GM06990 (cell line): ENCODE data around the gene ASPSCR1.

Experiments used
- DNase-seq: peaks from one replicate; pipeline ENCODE4 v3.0.0-alpha.2; 2011; ENCODE audit not compliant: insufficient read length; ENCODE audit errors: extremely low read depth
- H3K27me3 ChIP-seq: replicated peaks from 2 replicates; pipeline ENCODE4 v1.6.0; 2011; ENCODE audit warnings: low read length; ENCODE audit not compliant: control insufficient read depth, insufficient read depth
- H3K36me3 ChIP-seq: 2 replicates; pipeline ENCODE4 v1.5.1; 2011; ENCODE audit warnings: low read length; ENCODE audit not compliant: control insufficient read depth, insufficient read depth
- H3K4me3 ChIP-seq: replicated peaks from 2 replicates; pipeline ENCODE4 v1.5.1; 2011; ENCODE audit warnings: low read depth, mild to moderate bottlenecking, control low read depth, low read length
- TF ChIP-seq, protein P1 (sequence below): IDR thresholded peaks from 2 replicates; pipeline ENCODE4 v1.5.1; 2011; ENCODE audit warnings: low read length, control low read depth, mild to moderate bottlenecking, inconsistent platforms; ENCODE audit not compliant: insufficient read depth, poor library complexity, severe bottlenecking

The ASPSCR1 gene

DNA sequence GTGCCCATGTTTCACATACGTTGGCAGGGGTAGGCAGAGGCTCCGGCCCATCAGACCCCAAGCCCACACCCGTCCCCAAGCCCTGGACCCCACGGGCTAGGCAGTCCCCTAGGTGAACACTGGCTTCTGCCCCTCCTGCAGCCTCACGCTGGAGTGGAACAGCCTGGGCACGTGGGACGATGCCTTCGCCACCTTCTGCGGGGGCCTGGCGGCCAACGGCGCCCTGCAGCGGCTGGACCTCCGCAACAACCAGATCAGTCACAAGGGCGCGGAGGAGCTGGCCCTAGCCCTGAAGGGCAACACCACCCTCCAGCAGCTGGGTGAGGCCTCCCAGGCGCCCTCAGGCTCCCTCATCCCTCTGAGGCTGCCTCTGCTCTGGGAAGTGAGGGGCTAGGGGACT lies 47.4 kb downstream of the ASPSCR1 start:
- Histone ChIP-seq H3K36me3 (no peaks in the 10 kb centered on the region; the same call in none of the 2 replicates), H3K4me3 (no peak overlapping the region), H3K27me3 (no peaks in the 10 kb centered on the region)
- DNase-seq: no peak
- TF ChIP-seq, protein P1, sequence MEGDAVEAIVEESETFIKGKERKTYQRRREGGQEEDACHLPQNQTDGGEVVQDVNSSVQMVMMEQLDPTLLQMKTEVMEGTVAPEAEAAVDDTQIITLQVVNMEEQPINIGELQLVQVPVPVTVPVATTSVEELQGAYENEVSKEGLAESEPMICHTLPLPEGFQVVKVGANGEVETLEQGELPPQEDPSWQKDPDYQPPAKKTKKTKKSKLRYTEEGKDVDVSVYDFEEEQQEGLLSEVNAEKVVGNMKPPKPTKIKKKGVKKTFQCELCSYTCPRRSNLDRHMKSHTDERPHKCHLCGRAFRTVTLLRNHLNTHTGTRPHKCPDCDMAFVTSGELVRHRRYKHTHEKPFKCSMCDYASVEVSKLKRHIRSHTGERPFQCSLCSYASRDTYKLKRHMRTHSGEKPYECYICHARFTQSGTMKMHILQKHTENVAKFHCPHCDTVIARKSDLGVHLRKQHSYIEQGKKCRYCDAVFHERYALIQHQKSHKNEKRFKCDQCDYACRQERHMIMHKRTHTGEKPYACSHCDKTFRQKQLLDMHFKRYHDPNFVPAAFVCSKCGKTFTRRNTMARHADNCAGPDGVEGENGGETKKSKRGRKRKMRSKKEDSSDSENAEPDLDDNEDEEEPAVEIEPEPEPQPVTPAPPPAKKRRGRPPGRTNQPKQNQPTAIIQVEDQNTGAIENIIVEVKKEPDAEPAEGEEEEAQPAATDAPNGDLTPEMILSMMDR: no peak

DNA sequence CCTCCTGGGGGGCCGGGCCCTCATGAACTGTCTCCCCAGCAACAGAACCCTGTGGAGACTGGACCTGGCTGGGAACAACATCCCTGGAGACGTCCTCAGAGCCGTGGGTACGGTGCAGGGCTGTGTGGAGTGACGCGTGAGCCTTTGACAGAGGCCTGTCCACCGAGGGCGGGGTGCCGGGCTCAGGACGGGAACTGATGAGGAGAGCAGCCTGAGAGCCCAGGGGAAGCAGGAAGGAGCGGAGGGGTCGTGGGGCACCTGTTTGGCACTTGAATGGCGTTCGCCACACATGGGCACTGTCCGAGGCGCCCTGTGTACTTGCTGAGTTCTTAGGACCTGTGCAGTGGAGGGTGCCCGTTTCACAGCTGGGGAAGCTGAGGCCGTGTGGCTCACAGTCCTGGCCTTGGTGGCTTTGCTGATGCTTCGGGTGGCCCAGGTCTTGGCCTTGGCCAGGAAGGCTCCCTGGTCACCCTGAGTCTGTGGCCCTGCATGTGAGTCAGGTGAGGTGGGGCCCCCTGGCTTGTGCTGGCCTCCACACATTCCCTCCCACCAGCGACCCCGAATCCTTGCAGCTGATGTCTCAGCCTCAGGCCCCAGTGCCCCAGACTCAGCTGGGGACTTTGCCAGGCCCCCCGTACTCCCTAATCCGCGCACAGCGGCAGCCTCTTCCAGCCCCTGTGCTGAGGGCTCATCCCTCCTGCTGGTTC lies 48.1 kb downstream of the ASPSCR1 start:
- Histone ChIP-seq H3K4me3 (no peak overlapping the region), H3K27me3 (no peaks in the 10 kb centered on the region), H3K36me3 (no peaks in the 10 kb centered on the region; the same call in none of the 2 replicates)
- DNase-seq: no peak
- TF ChIP-seq, protein P1: no peak

DNA sequence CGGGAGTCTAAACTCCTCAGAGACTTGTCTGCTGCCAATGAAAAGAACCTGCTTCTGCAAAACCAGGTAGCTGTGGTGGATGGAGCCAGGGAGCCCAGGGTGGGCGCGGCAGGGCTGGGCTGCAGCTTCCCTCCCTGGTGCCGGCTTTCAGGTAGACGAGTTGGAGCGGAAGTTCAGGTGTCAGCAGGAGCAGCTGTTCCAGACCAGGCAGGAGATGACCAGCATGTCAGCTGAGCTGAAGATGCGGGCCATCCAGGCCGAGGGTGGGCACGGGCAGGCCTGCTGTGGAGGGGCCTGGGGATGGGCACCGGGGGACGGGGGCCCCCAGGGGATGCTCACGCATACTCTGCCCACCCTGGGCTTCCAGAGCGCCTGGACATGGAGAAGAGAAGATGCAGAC lies 50.8 kb downstream of the ASPSCR1 start:
- TF ChIP-seq, protein P1: no peak
- no peak for DNase-seq
- Histone ChIP-seq H3K36me3 (no peaks in the 10 kb centered on the region; the same call in none of the 2 replicates), H3K27me3 (no peaks in the 10 kb centered on the region), H3K4me3 (no peak overlapping the region)

DNA sequence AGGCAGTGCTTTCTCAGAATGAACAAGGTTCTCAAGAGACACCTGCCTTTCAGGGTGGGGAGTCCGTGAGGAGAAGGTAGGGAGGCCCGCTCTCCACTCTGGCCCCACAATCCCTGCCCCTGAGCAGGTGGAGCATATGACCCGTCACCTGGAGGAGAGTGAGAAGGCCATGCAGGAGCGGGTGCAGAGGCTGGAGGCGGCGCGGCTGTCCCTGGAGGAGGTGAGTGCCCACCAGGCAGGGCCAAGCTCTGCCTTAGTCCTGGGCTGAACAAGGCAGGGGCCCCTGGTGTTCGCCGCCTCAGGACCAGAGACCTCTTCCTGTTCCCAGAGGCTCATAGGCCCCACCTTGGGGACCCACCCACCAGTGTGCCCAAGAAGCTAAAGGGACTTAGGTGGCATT lies 51.5 kb downstream of the ASPSCR1 start:
- H3K36me3 ChIP-seq: no peaks in the 10 kb centered on the region; the same call in none of the 2 replicates
- H3K4me3 ChIP-seq: no peak overlapping the region
- TF ChIP-seq, protein P1: no peak
- H3K27me3 ChIP-seq: no peaks in the 10 kb centered on the region
- DNase-seq: no peak

DNA sequence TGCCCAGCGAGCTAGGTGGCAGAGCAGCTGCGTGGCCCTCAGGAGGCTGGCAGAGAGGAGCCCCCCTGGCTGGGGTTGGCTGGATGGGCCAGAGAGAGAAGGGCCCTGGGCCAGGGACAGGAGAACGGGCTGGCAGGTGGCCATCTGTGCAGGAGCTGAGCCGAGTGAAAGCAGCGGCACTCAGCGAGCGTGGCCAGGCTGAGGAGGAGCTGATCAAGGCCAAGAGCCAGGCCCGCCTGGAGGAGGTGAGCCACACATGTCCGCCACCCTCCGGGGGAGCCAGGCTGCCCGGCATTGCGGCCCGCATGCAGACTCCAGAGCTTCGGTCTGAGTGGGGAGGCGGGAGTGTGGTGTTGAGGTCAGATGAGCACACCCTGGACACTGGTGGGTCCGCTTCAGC lies 52.0 kb downstream of the ASPSCR1 start:
- H3K36me3 ChIP-seq: no peaks in the 10 kb centered on the region; the same call in none of the 2 replicates
- no peaks in the 10 kb centered on the region for H3K27me3 ChIP-seq
- H3K4me3 ChIP-seq: no peak overlapping the region
- TF ChIP-seq, protein P1: no peak
- DNase-seq: no peak

DNA sequence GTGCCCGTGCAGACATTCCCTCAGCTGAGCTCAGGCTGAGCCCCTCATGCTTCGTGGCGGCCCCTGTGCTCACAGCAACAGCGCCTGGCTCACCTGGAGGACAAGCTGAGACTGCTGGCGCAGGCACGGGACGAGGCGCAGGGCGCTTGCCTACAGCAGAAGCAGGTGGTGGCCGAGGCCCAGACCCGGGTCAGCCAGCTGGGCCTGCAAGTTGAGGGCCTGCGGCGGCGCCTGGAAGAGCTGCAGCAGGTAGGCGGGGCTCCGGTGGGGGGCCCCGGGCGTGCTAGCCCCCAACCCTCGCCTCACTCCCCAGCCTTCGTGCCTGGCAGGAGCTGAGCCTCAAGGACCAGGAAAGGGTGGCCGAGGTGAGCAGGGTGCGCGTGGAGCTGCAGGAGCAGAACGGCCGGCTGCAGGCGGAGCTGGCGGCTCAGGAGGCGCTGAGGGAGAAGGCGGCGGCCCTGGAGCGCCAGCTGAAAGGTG lies 52.6 kb downstream of the ASPSCR1 start:
- H3K27me3 ChIP-seq: no peaks in the 10 kb centered on the region
- DNase-seq: no peak
- TF ChIP-seq, protein P1: no peak
- H3K36me3 ChIP-seq: no peaks in the 10 kb centered on the region; the same call in none of the 2 replicates
- no peak overlapping the region for H3K4me3 ChIP-seq
